ENCODE measurements around the gene GLS.
A peak's percentile ranks its signal among the peaks of the same experiment; 100 is the strongest.
"Not testable (repeated sequence)": the region's sequence is repeated elsewhere in the genome, so short reads cannot be mapped to it uniquely, and the experiment has no call there.

GLS gene

GRCh38 chr2:190858817-190859216, 21.8 kb upstream of the GLS start:
- no peak for DNase-seq

GRCh38 chr2:190859347-190860297, 21.0 kb upstream of the GLS start:
- no peak for DNase-seq

GRCh38 chr2:190860985-190861680, 19.5 kb upstream of the GLS start:
- no peak for DNase-seq

- not testable (repeated sequence) for DNase-seq
Measured at GRCh38 chr2:190862128-190862527, 18.5 kb upstream of the GLS start.

- DNase-seq: no peak
Measured at GRCh38 chr2:190862571-190862991, 18.0 kb upstream of the GLS start.

GRCh38 chr2:190863946-190864345, 16.7 kb upstream of the GLS start:
- DNase-seq: no peak

GRCh38 chr2:190864375-190864774, 16.2 kb upstream of the GLS start:
- DNase-seq: no peak

GRCh38 chr2:190867212-190867611, 13.4 kb upstream of the GLS start:
- DNase-seq: no peak

- no peak for DNase-seq
Measured at GRCh38 chr2:190867832-190868231, 12.8 kb upstream of the GLS start.

- no peak for DNase-seq
Measured at GRCh38 chr2:190869721-190870120, 10.9 kb upstream of the GLS start.

- not testable (repeated sequence) for DNase-seq
Measured at GRCh38 chr2:190873451-190873850, 7.2 kb upstream of the GLS start.

- DNase-seq: no peak
Measured at GRCh38 chr2:190875891-190876290, 4.7 kb upstream of the GLS start.

- DNase-seq: no peak
Measured at GRCh38 chr2:190876631-190877030, 4.0 kb upstream of the GLS start.

GRCh38 chr2:190877436-190877835, 3.2 kb upstream of the GLS start:
- no peak for DNase-seq

GRCh38 chr2:190879474-190880377, 895 bp upstream of the GLS start:
- DNase-seq: peak; percentile 48 to 63

GRCh38 chr2:190881084-190881597, 520 bp downstream of the GLS start:
- no peak for DNase-seq

GRCh38 chr2:190881598-190882410, 1.2 kb downstream of the GLS start:
- DNase-seq: peak; percentile 62 to 73

GRCh38 chr2:190882411-190882766, 1.8 kb downstream of the GLS start:
- no peak for DNase-seq

GRCh38 chr2:190882856-190883582, 2.4 kb downstream of the GLS start:
- no peak for DNase-seq

- not testable (repeated sequence) for DNase-seq
Measured at GRCh38 chr2:190885844-190886243, 5.2 kb downstream of the GLS start.

- no peak for DNase-seq
Measured at GRCh38 chr2:190887089-190887488, 6.5 kb downstream of the GLS start.
